ENCODE results near the gene KPNB1.
A peak's percentile ranks its signal among the peaks of the same experiment; 100 is the strongest.

Gene KPNB1

DNA sequence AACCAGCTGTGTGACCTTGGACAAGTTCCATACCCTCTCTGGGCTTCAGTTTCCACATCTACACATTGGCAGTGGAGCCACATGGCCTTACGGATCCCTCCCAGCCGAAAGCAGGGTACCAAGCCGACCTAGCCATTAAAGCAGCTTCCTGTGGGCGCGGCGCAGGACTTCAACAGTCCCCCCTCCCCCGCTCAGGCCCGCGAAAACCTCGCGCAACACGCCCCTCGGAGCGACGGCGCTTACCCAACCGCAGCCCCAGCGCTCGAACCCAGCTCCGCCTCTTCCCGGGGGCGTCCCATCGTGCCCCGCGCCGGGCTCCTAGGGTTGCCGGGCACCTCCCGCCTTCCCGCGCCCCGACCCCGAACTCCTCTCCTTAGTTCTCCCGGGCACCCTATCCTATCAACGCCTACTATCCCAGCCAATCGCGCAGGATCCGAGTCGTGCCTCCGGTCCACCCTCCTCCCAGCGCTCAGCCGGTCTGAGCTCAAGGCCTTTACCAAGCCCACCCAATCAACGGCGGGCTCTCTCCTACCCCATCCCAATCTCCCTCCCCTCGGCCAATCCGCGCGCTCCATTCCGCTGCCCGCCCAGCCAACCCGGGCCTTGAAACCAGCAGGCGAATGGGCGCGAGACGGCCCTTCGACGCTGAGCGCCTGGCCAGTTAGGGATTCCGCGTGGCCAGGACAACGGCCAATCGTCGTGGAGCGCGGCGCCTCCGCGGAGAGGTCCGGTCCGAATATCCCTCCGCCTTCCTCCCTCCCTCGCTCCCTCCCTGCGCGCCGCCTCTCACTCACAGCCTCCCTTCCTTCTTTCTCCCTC is at the start of gene KPNB1:
Gene KPNB1 (plus strand): TSS at position 767 of the 819 bp plus-strand sequence. CDS start 326 bp downstream, outside the sequence.
- peak; percentile 97 for DNase-seq (ENCODE audit: low spot score)

DNA sequence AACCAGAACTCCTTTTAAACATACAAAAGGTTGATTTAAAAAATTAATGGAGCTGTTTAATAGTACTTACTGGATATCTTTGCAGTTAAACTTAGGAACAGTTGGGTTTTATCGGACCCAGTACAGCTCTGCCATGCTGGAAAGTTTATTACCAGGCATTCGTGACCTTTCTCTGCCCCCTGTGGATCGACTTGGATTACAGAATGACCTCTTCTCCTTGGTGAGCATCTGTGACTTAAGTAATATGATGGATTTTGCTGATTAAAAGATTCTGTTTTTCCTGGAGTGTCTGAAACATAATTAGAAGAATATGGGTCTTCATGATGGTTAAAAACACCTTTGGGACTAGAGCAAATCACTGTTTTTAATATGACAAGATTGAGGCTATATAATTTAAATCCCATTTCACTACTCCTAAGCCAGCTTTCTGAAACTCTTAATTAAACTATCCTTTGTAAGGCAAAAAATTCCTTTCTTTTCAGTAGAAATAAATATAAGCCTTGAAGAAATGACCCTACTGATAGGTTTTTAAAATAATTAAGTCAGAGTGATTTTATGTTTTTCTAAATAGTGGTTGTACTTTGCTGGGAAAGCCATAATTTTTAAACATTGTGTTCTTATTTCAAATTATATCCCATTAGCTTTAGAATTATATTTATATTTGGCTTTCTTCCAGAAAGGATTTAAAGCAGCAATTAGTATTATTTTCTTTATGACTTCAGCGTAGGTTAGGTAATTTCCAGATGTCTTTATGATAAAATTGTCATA is 45.7 kb upstream of the KPNB1 start:
- DNase-seq (ENCODE audit: low spot score): no peak

DNA sequence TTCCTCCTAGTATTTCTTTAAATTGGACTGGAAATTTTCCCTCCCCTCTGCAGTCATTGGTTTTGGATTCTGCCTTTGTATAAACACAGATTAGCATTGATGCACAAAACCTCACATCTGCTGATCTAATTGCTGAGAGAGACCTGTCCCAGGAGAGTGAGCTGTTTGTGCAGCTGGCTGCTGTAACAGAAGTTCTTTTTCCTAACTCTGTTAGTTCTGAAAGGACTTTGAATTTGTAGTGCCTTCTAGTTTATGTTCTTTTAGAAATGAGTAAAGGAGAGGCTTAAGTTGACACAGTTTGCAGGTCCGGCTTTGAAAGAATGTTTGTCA is 45.2 kb upstream of the KPNB1 start:
- DNase-seq (ENCODE audit: low spot score): no peak

DNA sequence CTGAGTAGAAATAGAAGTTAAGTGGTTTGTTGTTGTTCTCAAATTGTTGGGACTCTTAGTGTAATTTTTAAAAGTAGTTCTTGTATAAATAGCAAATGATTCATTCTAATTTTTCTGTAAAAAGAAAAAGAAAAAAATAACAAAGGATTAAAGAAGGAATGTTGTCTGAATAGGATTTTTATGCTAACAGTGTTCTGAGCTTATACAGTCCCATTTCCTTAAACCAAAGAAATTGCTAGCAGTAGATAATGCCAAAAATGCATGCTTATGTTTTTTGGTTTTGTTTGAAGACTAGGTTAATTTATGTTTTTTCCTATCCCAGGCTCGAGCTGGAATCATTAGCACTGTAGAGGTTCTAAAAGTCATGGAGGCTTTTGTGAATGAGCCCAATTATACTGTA is 44.7 kb upstream of the KPNB1 start:
- no peak for DNase-seq (ENCODE audit: low spot score)

DNA sequence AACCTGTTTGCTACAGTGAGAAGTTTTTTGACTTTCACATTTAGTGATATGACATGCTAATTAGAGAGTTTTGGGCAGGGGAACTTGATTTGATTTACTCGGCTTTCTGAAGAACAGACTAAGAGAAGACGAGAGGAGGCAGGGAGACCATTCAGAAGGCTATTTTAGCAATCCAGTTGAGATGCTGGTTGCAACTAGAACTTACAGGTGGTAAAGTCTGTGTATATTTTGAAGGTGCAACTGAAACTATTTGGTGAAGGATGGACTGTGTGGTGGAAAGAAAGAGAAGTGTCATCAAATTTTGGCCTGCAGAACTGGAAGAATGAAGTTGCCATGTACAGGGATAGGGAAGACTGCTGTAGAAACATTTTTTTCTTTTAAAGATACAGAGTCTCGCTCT is 42.2 kb upstream of the KPNB1 start:
- no peak for DNase-seq (ENCODE audit: low spot score)

DNA sequence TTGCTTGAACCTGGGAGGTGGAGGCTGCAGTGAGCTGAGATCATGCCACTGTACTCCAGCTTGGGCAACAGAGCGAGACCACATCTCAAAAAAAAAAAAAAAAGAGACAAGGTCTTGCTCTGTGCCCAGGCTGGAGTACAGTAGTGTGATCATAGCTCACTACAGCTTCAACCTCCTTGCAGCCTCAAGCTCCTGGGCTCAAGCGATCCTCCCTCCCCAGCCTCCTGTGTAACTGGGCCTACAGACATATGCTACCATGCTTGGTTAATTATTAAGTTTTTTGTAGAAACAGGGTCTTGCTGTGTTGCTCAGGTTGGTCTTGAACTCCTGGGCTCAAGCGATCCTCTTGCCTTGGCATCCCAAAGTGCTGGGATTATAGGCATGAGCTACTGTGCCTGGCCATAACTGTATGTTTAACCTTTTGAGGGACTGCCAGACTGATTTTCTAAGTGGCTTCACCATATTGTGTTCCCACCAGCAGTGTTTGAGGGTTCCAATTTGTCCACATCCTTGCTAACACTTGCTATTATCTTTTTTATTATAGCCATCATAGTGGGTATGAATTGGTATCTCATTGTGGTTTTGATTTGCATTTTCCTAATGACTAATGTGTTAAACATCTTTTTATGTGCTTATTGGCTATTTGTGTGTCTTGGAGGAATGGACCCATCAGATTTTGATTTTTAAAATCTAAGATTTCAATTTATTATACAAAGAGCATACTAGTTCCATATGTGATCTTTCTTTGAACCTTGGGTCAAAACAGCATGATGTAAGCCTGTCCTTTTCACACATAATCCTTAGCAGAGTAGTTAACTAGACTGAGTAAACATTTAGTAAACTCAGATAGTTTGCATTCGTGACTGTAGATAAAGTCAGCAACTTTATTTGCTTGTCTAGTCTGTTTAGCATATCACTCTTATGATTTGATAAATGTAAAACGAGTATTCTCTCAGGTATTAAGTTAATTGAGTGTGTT is 38.1 kb upstream of the KPNB1 start:
- no peak for DNase-seq (ENCODE audit: low spot score)

DNA sequence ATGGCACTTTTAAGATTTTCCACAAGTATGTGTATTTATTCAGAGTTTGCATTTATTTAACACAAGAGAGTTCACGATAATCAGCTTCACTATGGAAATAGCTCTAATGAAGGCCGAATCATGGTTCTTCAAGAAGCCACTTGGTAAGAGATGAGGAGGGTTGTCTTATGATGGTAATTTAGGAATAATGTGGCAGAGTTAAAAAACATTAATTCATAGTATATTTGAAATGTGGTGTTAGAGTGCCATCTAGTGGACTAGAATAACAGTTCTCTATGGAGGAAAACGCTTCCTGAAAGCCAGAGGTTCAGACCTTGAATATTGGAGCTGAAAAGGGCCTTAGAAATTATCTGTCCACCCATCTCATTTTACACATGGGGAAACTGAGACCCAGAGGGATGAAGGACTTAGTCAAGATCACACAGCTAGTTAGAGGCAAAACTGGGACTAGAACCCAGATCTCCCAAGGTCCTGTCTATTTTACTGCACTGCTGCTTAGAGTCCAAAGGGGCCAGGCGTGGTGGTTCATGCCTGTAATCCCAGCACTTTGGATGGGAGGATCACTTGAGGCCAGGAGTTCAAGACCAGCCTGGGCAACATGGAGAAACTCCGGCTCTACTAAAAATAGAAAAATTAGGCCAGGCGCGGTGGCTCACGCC is 33.8 kb upstream of the KPNB1 start:
- peak; percentile 57 for DNase-seq (ENCODE audit: low spot score)

DNA sequence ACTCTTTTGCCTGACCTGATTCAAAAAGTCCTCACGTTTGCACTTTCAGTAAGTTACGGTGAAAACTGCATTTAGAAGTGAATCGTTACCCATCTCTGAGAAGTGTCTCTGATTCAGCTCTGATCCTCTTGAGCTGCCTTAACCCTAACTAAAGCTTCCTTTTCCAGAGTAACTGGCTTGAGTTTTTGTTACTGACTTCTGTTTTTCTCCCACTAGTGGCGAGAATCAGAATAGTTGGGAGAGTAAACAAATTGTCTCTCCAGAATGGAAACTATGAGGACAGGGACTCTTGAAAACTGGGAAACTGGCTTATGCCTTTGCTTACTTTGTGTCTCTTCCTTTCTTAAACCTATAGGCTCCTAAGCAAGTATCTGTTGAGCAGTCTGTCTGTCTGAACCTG is 31.3 kb upstream of the KPNB1 start:
- DNase-seq (ENCODE audit: low spot score): no peak

DNA sequence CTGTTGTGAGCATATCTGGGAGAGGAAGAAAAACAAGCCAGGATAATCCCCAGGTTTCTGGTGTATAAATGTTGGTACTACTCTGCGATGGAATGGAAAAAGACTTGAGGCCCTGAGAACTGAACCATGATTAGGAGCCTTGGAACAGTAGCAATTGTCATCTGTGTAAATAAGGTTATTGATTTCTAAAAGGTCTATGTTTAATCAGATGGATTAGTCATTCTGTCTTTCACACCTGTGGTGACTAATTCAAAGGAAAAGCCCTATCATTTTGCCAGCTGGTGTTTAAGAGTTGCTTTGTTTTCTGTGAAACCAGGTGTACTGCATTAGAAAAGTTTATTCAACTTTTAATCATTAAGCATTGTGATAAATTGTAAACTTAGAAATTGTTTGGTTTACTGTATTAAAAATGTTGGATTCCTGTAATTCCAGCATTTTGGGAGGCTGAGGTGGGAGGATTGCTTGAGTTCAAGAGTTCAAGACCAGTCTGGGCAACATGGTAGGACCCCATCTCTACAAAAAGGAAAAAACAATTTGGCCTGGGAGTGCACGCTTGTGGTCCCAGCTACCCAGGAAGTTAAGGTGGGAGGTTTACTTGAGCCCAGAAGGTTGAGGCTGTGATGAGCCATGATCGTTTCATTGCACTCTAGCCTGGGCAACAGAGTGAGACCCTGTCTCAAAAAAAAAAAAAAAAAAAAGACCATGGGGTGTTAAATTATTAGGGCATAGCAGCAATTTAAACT is 29.0 kb upstream of the KPNB1 start:
- no peak for DNase-seq (ENCODE audit: low spot score)

DNA sequence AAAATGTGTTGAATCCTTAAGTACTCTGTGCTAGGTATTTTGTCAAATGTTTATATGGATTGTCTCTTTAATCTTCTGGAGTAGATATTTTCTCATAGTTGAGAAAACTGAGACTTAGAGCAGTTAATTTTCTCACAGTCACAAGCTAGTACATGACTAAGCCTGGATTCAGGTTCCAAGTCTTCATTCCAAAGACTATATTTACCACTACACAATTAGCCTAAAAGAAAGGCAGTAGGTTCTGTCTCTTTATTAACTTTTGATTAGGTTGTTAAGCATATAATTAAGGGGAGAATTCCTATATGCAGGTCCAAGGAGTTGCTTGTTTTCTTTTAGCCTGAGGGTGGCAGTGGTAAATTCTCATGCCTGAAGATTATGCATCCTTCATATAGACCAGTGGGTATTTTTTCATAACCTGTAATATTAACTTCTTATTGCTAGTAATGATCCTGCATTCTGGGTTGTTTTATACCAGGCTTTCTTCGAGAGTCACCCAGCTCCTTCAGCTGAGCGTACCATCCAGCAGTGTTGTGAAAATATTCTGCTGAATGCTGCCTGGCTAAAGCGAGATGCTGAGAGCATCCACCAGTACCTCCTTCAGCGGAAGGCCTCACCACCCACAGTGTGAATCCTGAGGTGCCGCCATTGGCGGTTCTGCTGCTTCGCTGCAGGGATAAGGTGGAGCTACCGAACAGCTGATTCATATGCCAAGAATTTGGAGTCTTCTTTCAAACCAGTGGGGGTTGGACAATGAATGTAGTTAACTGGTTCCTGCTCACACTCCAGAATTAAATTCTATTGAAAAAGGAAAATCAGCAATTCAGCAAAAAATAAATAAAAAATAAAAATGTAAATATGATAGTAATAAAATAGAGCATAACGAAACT is 28.2 kb upstream of the KPNB1 start:
- peak; percentile 85 for DNase-seq (ENCODE audit: low spot score)

DNA sequence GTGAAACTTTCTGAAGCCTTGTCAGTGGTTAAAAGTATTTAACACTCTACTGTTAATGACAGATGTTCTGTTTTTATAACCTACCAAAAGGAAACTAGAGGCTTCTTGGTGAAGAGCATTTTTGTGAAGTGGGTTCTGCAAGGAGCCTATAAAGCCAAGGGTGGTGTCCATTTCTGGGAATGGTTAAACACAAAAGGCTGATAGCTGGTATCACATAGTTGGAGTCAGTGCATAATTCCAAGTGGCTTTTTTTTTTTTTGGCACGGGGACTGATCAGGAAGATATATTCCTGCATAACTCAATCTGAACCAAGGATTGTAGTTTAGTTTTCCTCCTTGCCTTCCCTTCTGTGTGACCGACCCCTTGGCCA is 27.6 kb upstream of the KPNB1 start:
- no peak for DNase-seq (ENCODE audit: low spot score)

DNA sequence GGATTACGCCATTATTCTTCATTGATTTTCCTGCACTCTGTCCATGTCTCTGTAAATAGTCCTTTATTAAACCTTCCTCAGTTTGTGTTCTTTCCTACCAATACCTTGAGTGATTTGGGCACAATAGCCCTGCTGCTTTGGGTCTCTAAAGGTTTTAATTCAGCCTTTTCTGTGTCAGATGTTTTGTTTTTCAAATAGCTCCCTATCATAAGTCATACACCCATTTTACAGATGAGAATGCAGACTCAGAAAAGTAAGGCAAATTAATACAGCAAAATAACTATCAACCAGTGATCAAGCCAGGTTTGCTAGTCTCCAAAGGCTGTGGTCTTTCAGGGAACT is 25.0 kb upstream of the KPNB1 start:
- no peak for DNase-seq (ENCODE audit: low spot score)

DNA sequence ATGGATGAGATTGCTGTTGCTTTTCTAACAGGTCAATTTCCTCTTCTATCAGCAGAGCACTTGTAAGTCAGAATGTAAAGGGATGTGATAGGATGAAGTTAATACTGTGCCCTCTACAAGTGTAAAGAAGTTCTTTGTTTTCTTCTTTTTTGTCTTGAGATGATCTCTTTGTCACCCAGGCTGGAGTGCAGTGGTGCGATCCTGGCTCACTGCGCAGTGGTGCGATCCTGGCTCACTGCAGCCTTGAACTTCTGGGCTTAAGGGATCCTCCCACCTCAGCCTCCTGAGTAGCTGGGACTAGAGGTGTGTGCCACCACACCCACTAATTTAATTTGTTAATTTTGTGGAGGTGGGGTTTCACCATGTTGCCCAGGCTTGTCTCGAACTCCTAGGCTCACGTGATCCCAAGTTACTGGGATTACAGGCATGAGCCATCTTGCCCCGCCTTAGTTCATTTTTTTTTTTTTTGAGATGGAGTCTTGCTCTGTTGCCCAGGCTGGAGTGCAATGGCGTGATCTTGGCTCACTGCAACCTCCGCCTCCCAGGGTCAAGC is 21.6 kb upstream of the KPNB1 start:
- DNase-seq (ENCODE audit: low spot score): no peak

DNA sequence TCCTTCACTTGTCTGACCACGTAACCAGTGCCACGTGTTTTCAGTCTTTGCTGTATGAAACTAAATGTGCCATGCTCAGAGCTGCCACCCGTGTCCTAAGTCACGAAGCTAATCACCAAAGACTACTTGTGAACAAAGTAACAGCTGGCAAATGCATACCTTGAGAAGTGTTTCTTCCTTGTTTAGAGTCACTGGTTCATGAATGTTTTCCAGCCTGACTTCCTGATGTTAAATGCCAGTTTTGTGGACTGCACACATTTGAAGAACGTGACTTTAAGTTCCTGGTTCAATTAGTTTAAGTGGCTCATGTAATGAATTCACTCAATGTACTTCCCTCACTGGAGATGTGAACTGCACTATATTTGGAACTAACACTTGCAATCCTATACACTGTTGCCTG is 19.9 kb upstream of the KPNB1 start:
- DNase-seq (ENCODE audit: low spot score): no peak

DNA sequence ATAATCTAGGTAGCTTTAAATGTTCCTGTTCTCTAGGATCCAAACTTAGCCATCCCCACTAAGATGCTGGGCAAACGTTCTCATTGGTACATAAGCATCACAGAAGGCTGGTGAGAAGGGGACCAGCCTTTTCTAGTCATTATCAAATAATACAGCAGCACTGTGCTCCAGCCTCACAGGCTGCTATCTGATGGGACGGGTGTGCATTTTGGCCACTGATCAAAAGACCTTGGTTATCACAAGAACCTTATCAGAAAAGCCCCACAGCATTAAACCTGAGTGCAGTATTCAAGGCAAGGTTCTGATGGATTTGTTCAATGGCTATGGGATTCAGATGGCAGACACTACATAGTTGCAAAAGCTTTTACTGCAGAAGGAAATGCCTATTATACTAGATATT is 19.1 kb upstream of the KPNB1 start:
- no peak for DNase-seq (ENCODE audit: low spot score)

DNA sequence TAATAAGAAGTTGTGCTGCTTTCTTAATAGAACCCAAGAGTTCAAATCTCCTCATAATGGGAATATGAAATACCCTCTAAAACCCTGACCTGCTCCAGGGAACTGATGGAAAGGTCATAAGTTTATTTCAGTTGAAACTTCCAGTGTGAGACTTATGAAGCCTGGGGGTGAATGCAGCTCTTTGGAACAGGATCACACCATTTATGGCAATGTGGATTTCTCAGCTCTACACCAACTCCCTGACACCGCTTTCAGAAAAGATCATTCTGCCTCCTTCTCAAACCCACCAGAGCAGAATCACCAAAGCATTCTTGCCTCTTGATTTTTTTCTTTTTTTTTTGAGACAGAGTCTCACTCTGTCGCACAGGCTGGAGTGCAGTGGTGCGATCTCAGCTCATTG is 16.7 kb upstream of the KPNB1 start:
- no peak for DNase-seq (ENCODE audit: low spot score)

DNA sequence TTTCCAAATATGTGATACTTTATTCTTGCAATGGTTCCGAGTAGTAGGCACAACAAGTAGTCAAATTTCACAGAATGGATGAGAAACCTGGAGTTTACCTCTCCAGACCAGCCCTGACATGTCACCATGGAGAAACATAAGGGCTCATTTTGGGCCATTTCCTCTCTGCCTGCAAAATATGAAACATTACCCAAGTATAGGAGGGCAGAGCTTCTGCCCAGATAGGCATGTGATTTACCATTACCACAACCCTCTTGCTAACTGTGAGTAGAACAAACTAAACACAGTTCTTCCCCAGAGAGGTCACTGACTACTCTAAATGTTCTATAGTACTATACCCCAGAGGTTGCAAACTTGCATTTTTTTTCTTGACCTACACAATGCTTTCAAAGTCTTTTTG is 15.7 kb upstream of the KPNB1 start:
- no peak for DNase-seq (ENCODE audit: low spot score)

DNA sequence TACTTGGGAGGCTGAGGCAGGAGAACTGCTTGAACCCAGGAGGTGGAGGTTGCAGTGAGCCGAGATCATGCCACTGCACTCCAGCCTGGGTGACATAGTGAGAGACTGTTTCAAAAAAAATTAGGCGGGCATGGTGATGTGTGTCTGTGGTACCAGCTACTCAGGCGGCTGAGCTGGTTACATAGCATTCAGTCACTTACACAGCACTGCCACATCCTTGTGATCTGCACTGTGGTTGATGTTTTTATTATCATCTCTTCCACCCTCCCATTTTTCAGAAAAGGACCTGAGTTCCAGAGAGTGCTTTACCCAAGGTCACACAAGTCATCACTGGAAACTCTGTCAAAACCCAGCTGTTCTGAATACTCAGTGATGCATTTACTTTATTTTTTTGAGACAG is 14.8 kb upstream of the KPNB1 start:
- DNase-seq (ENCODE audit: low spot score): no peak

DNA sequence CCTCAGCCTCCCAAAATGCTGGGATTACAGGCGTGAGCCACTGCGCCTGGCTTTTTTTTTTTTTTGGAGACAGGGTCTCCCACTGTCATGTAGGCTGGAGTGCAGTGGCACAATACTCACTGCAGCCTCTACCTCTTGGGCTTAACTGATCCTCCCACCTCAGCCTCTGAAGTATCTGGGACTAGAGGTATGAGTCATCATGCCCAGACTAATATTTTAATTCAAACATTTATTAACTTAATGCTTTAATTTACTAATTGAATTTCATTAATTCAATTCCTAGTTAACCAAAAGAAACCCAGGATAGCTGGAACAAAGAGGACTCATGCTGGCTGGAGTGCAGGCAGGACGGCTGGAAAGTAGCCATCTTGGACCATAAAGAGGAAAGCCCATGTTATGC is 14.0 kb upstream of the KPNB1 start:
- DNase-seq (ENCODE audit: low spot score): no peak
